Neural cell (in vitro differentiated cells): ENCODE data around the gene CFAP92. TPM values are rescaled to one million over a fixed set of nuclear protein-coding genes. Genes with fewer than 3 reads are reported as not detected.

Experiments used
- H2AFZ ChIP-seq: fragments of 200-600, 300-800 bp; sonication (generic), shearing (Covaris generic); 2 replicates; pipeline ENCODE4 v1.6.0; 2014; ENCODE audit warnings: low read depth, mild to moderate bottlenecking, antibody characterized with exemption, low read length, moderate library complexity
- H3F3A ChIP-seq: fragments of 200-600 bp; shearing (Covaris generic); 2 replicates; pipeline ENCODE4 v1.6.1; 2016; ENCODE audit warnings: mild to moderate bottlenecking, moderate library complexity, mixed read lengths, antibody characterized with exemption, low read length; ENCODE audit not compliant: insufficient read depth, poor library complexity, severe bottlenecking
- H3K27ac ChIP-seq: fragments of 200-600, 300-800 bp; sonication (generic), shearing (Covaris generic); 2 replicates; pipeline ENCODE4 v1.5.1; 2014; ENCODE audit warnings: mild to moderate bottlenecking, low read length, moderate library complexity
- H3K27me3 ChIP-seq: fragments of 300-800, 200-600 bp; sonication (generic), shearing (Covaris generic); 2 replicates; pipeline ENCODE4 v1.6.0; 2014; ENCODE audit warnings: mild to moderate bottlenecking, low read depth, low read length, moderate library complexity; ENCODE audit not compliant: insufficient read depth
- H3K36me3 ChIP-seq: fragments of 300-800, 200-600 bp; sonication (generic), shearing (Covaris generic); 2 replicates; pipeline ENCODE4 v1.5.1; 2014; ENCODE audit warnings: mild to moderate bottlenecking, antibody characterized with exemption, low read length, moderate library complexity; ENCODE audit not compliant: insufficient read depth
- H3K4me2 ChIP-seq: fragments of 300-800, 200-600 bp; sonication (generic), shearing (Covaris generic); 2 replicates; pipeline ENCODE4 v1.6.0; 2014; ENCODE audit warnings: mild to moderate bottlenecking, low read length
- H3K4me3 ChIP-seq: fragments of 300-800, 200-600 bp; sonication (generic), shearing (Covaris generic); 2 replicates; pipeline ENCODE4 v1.5.1; 2014; ENCODE audit warnings: mild to moderate bottlenecking, low read length, moderate library complexity
- H3K79me2 ChIP-seq: fragments of 200-600 bp; shearing (Covaris generic); replicated peaks from 2 replicates; pipeline ENCODE4 v1.6.0; 2014; ENCODE audit warnings: mild to moderate bottlenecking, low read length, moderate library complexity; ENCODE audit not compliant: insufficient read depth
- H3K9ac ChIP-seq: fragments of 300-800, 200-600 bp; sonication (generic), shearing (Covaris generic); 2 replicates; pipeline ENCODE4 v1.6.1; 2016; ENCODE audit warnings: mild to moderate bottlenecking, low read length, mixed read lengths
- H3K9me2 ChIP-seq: fragments of 200-600 bp; shearing (Covaris generic); 2 replicates; pipeline ENCODE4 v1.6.1; 2016; ENCODE audit warnings: mild to moderate bottlenecking, low read length, mixed read lengths; ENCODE audit not compliant: insufficient read depth
- H3K9me3 ChIP-seq: fragments of 200-600, 300-800 bp; sonication (generic), shearing (Covaris generic); 2 replicates; pipeline ENCODE4 v1.6.1; 2016; ENCODE audit warnings: mild to moderate bottlenecking, mixed run types, low read length, moderate library complexity, mixed read lengths
- H4K20me1 ChIP-seq: fragments of 200-600 bp; shearing (Covaris generic); 2 replicates; pipeline ENCODE4 v1.6.1; 2016; ENCODE audit warnings: mild to moderate bottlenecking, mixed run types; ENCODE audit not compliant: insufficient read depth
- EP300 ChIP-seq: fragments of 450-650 bp; conservative IDR thresholded peaks from 2 replicates; pipeline ENCODE4 v1.6.1; 2014; ENCODE audit warnings: antibody characterized with exemption, mild to moderate bottlenecking, moderate library complexity; ENCODE audit not compliant: poor library complexity, severe bottlenecking
- EZH2 ChIP-seq: fragments of 200-600, 300-800 bp; shearing (Covaris generic), sonication (generic); IDR thresholded peaks from 2 replicates; pipeline ENCODE4 v1.6.1; 2014; ENCODE audit warnings: antibody characterized with exemption, low read length, borderline replicate concordance, mild to moderate bottlenecking; ENCODE audit not compliant: insufficient read depth, poor library complexity, severe bottlenecking
- MXI1 ChIP-seq: fragments of 450-650 bp; conservative IDR thresholded peaks from 2 replicates; pipeline ENCODE4 v1.6.1; 2014; ENCODE audit warnings: antibody characterized with exemption, mild to moderate bottlenecking; ENCODE audit not compliant: poor library complexity, severe bottlenecking
- POLR2AphosphoS5 ChIP-seq: IDR thresholded peaks from 2 replicates; pipeline ENCODE4 v1.6.1; 2012
- RAD21 ChIP-seq: fragments of 450-650 bp; conservative IDR thresholded peaks from 2 replicates; pipeline ENCODE4 v1.6.1; 2014; ENCODE audit warnings: antibody characterized with exemption, mild to moderate bottlenecking, moderate library complexity
- SMC3 ChIP-seq: fragments of 450-650 bp; conservative IDR thresholded peaks from 2 replicates; pipeline ENCODE4 v1.6.1; 2014; ENCODE audit warnings: antibody characterized with exemption, mild to moderate bottlenecking, moderate library complexity; ENCODE audit not compliant: poor library complexity
- TAF1 ChIP-seq: IDR thresholded peaks from 2 replicates; pipeline ENCODE4 v1.6.1; 2012; ENCODE audit warnings: low read depth
- polyA plus RNA-seq: library from polyadenylated mRNA; depleted of rRNA; stranded (reverse); fragments of >200 nt; gene quantifications from 2 replicates; pipeline ENCODE4 v1.2.3, GENCODE V29; 2014
- TF ChIP-seq, protein P1 (sequence below): fragments of 450-650 bp; IDR thresholded peaks from 2 replicates; pipeline ENCODE4 v1.5.1; 2014; ENCODE audit warnings: antibody characterized with exemption, mild to moderate bottlenecking, moderate library complexity; ENCODE audit not compliant: poor library complexity, severe bottlenecking
- TF ChIP-seq, protein P2 (sequence below): IDR thresholded peaks from 2 replicates; pipeline ENCODE4 v1.6.1; 2012; ENCODE audit warnings: borderline replicate concordance

The CFAP92 gene
- polyA plus RNA-seq, 1 donor from 2014 or later, result 0.69 TPM

GRCh38 chr3:128969993-128970739 is 23.7 kb downstream of the CFAP92 start:
- H4K20me1 ChIP-seq, result no peaks in the 10 kb centered on the region
- no peak overlapping the region for H3K9ac ChIP-seq
- no peaks in the 10 kb centered on the region for H3K27me3 ChIP-seq
- no peaks in the 10 kb centered on the region for H3K9me3 ChIP-seq
- H3K4me3 ChIP-seq, result no peak overlapping the region
- H3K4me2 ChIP-seq, result no peak overlapping the region
- H3K79me2 ChIP-seq, result no peaks in the 10 kb centered on the region
- H3K9me2 ChIP-seq, result no peaks in the 10 kb centered on the region
- no peaks in the 10 kb centered on the region for H3F3A ChIP-seq
- TF ChIP-seq POLR2AphosphoS5 (no peak), EP300 (no peak), TAF1 (no peak), SMC3 (peak; percentile 92), MXI1 (no peak), EZH2 (no peak), RAD21 (peak; percentile 91)
- TF ChIP-seq, protein P1, sequence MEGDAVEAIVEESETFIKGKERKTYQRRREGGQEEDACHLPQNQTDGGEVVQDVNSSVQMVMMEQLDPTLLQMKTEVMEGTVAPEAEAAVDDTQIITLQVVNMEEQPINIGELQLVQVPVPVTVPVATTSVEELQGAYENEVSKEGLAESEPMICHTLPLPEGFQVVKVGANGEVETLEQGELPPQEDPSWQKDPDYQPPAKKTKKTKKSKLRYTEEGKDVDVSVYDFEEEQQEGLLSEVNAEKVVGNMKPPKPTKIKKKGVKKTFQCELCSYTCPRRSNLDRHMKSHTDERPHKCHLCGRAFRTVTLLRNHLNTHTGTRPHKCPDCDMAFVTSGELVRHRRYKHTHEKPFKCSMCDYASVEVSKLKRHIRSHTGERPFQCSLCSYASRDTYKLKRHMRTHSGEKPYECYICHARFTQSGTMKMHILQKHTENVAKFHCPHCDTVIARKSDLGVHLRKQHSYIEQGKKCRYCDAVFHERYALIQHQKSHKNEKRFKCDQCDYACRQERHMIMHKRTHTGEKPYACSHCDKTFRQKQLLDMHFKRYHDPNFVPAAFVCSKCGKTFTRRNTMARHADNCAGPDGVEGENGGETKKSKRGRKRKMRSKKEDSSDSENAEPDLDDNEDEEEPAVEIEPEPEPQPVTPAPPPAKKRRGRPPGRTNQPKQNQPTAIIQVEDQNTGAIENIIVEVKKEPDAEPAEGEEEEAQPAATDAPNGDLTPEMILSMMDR, result peak; percentile 90
- TF ChIP-seq, protein P2, sequence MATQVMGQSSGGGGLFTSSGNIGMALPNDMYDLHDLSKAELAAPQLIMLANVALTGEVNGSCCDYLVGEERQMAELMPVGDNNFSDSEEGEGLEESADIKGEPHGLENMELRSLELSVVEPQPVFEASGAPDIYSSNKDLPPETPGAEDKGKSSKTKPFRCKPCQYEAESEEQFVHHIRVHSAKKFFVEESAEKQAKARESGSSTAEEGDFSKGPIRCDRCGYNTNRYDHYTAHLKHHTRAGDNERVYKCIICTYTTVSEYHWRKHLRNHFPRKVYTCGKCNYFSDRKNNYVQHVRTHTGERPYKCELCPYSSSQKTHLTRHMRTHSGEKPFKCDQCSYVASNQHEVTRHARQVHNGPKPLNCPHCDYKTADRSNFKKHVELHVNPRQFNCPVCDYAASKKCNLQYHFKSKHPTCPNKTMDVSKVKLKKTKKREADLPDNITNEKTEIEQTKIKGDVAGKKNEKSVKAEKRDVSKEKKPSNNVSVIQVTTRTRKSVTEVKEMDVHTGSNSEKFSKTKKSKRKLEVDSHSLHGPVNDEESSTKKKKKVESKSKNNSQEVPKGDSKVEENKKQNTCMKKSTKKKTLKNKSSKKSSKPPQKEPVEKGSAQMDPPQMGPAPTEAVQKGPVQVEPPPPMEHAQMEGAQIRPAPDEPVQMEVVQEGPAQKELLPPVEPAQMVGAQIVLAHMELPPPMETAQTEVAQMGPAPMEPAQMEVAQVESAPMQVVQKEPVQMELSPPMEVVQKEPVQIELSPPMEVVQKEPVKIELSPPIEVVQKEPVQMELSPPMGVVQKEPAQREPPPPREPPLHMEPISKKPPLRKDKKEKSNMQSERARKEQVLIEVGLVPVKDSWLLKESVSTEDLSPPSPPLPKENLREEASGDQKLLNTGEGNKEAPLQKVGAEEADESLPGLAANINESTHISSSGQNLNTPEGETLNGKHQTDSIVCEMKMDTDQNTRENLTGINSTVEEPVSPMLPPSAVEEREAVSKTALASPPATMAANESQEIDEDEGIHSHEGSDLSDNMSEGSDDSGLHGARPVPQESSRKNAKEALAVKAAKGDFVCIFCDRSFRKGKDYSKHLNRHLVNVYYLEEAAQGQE, result no peak
- no peak overlapping the region for H3K27ac ChIP-seq
- no peak overlapping the region for H2AFZ ChIP-seq
- H3K36me3 ChIP-seq, result no peaks in the 10 kb centered on the region

- no peaks in the 10 kb centered on the region for H3K9me2 ChIP-seq
- H2AFZ ChIP-seq, result no peak overlapping the region
- no peak overlapping the region for H3K27ac ChIP-seq
- no peaks in the 10 kb centered on the region for H4K20me1 ChIP-seq
- no peak overlapping the region for H3K4me3 ChIP-seq
- H3F3A ChIP-seq, result no peaks in the 10 kb centered on the region
- H3K36me3 ChIP-seq, result no peaks in the 10 kb centered on the region
- H3K4me2 ChIP-seq, result no peak overlapping the region
- TF ChIP-seq POLR2AphosphoS5 (no peak), RAD21 (no peak), MXI1 (no peak), SMC3 (no peak), EP300 (no peak), EZH2 (no peak), TAF1 (no peak)
- TF ChIP-seq, protein P1, result no peak
- TF ChIP-seq, protein P2, result no peak
- H3K27me3 ChIP-seq, result no peaks in the 10 kb centered on the region
- H3K9ac ChIP-seq, result no peak overlapping the region
- H3K9me3 ChIP-seq, result no peaks in the 10 kb centered on the region
- H3K79me2 ChIP-seq, result no peaks in the 10 kb centered on the region
Measured at GRCh38 chr3:128967748-128968355, 26.0 kb downstream of the CFAP92 start.
